WTC11 (cell line): ENCODE measurements around the gene TIMM21.

Source experiments
- CREB1 ChIP-seq: sonication (generic); formaldehyde crosslinking; IDR thresholded peaks from 2 replicates; pipeline ENCODE4 v1.8.0; 2023; ENCODE audit warnings: mild to moderate bottlenecking, missing genetic modification reagents
- ESRRA ChIP-seq: sonication (generic); formaldehyde crosslinking; IDR thresholded peaks from 2 replicates; pipeline ENCODE4 v1.8.1; 2022; ENCODE audit warnings: mild to moderate bottlenecking, missing genetic modification reagents, borderline replicate concordance
- MAX ChIP-seq: sonication (generic); formaldehyde crosslinking; IDR thresholded peaks from 2 replicates; pipeline ENCODE4 v1.8.0; 2022; ENCODE audit warnings: mild to moderate bottlenecking, missing genetic modification reagents
- MYBL2 ChIP-seq: sonication (generic); formaldehyde crosslinking; IDR thresholded peaks from 2 replicates; pipeline ENCODE4 v1.8.1; 2023; ENCODE audit warnings: mild to moderate bottlenecking, moderate library complexity, missing genetic modification reagents
- NFYB ChIP-seq: sonication (generic); formaldehyde crosslinking; conservative IDR thresholded peaks from 2 replicates; pipeline ENCODE4 v1.8.0; 2022; ENCODE audit warnings: low read depth, missing genetic modification reagents
- SP1 ChIP-seq: sonication (generic); formaldehyde crosslinking; conservative IDR thresholded peaks from 2 replicates; pipeline ENCODE4 v1.8.1; 2022; ENCODE audit warnings: missing genetic modification reagents
- ZNF281 ChIP-seq: sonication (generic); formaldehyde crosslinking; IDR thresholded peaks from 2 replicates; pipeline ENCODE4 v1.8.0; 2023; ENCODE audit warnings: mild to moderate bottlenecking, missing genetic modification reagents
- TF ChIP-seq, protein P1 (sequence below): fragments of 200-600 bp; IDR thresholded peaks from 2 replicates; pipeline ENCODE4 v1.8.0; 2022; ENCODE audit warnings: antibody characterized with exemption
- TF ChIP-seq, protein P2 (sequence below): sonication (generic); formaldehyde crosslinking; IDR thresholded peaks from 2 replicates; pipeline ENCODE4 v1.8.1; 2023; ENCODE audit warnings: mild to moderate bottlenecking, missing genetic modification reagents, moderate library complexity
- TF ChIP-seq, protein P3 (sequence below): sonication (generic); formaldehyde crosslinking; IDR thresholded peaks from 2 replicates; pipeline ENCODE4 v1.8.0; 2023; ENCODE audit warnings: missing genetic modification reagents

- TF ChIP-seq ZNF281 (CRISPR knock-in tag) (no peak), MAX (CRISPR knock-in tag) (no peak), MYBL2 (CRISPR knock-in tag) (no peak), NFYB (CRISPR knock-in tag) (no peak), SP1 (CRISPR knock-in tag) (no peak), ESRRA (no peak), CREB1 (no peak)
- TF ChIP-seq, protein P1, sequence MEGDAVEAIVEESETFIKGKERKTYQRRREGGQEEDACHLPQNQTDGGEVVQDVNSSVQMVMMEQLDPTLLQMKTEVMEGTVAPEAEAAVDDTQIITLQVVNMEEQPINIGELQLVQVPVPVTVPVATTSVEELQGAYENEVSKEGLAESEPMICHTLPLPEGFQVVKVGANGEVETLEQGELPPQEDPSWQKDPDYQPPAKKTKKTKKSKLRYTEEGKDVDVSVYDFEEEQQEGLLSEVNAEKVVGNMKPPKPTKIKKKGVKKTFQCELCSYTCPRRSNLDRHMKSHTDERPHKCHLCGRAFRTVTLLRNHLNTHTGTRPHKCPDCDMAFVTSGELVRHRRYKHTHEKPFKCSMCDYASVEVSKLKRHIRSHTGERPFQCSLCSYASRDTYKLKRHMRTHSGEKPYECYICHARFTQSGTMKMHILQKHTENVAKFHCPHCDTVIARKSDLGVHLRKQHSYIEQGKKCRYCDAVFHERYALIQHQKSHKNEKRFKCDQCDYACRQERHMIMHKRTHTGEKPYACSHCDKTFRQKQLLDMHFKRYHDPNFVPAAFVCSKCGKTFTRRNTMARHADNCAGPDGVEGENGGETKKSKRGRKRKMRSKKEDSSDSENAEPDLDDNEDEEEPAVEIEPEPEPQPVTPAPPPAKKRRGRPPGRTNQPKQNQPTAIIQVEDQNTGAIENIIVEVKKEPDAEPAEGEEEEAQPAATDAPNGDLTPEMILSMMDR = no peak
- TF ChIP-seq, protein P2, sequence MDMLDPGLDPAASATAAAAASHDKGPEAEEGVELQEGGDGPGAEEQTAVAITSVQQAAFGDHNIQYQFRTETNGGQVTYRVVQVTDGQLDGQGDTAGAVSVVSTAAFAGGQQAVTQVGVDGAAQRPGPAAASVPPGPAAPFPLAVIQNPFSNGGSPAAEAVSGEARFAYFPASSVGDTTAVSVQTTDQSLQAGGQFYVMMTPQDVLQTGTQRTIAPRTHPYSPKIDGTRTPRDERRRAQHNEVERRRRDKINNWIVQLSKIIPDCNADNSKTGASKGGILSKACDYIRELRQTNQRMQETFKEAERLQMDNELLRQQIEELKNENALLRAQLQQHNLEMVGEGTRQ = no peak
- TF ChIP-seq, protein P3, sequence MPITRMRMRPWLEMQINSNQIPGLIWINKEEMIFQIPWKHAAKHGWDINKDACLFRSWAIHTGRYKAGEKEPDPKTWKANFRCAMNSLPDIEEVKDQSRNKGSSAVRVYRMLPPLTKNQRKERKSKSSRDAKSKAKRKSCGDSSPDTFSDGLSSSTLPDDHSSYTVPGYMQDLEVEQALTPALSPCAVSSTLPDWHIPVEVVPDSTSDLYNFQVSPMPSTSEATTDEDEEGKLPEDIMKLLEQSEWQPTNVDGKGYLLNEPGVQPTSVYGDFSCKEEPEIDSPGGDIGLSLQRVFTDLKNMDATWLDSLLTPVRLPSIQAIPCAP (CRISPR knock-in tag) = no peak
These were observed 34.0 kb downstream of the TIMM21 start for GRCh38 chr18:74182335-74182734.
